ENCODE measurements around the gene MANBA.

The MANBA gene

DNA sequence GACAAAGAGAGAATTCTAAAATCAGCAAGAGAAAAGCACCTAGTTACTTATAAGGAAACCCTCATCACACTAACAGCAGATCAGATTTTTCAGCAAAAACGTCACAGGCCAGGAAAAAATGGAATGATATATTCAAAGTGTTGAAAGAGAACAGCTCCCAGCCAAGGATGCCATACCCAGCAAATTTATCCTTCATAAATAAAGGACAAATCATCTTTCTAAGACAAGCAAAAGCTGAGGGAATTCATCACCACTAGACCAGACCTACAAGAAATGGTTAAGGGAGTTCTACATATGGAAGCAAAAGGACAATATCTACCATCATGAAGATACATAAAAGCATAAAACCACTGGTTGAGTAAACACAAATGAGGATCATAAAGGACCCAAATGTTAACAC, 53.6 kb downstream of the MANBA start:
- Histone ChIP-seq H3K9me3 (ENCODE audit: insufficient read depth, low read length) (no peaks in the 10 kb centered on the region), H3K36me3 (ENCODE audit: insufficient read depth, insufficient read length, low read length) (no peaks in the 10 kb centered on the region), H3K4me3 (ENCODE audit: insufficient read length, low read depth) (no peak overlapping the region), H3K27me3 (ENCODE audit: insufficient read depth, insufficient read length) (no peaks in the 10 kb centered on the region), H3K4me1 (ENCODE audit: insufficient read depth, insufficient read length) (peaks cover 5% of the 10 kb centered on the region), H3K9ac (ENCODE audit: insufficient read length, low read depth) (no peak overlapping the region)
- no peak for DNase-seq (ENCODE audit: low read depth, low spot score)
- TF ChIP-seq ZNF274 (IDR thresholded peaks at IDR 0.05; ENCODE audit: low read depth, low read length) (no peak), YY1 (IDR thresholded peaks at IDR 0.05; ENCODE audit: insufficient read depth, insufficient read length) (no peak), SUZ12 (IDR thresholded peaks at IDR 0.05; ENCODE audit: extremely low read depth, insufficient read depth, insufficient read length) (no peak)

DNA sequence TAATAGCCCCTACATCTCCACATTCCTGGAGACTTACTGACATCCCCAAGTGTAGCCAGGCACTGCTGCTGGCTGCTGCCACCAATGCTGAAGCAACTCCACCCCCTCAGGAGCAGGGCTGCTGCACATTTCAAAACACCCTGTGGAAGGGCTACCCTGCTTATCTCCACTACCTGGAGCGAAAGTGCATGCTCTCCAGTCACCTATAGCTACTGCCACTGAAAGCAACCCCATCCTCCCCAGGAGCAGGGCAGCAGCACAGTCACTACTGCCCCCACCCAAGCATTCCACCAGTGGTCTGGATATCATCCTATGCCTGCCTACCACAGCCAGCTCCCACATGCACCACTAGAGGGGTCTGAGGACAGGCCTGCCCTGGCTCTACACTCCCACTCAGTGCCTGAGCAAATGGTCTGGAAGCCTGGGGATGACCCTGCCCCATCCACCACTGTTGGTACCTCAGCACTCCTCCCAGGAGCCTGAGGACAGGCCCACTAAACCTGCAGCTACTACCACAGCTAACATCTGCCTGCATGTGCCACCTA, 55.3 kb downstream of the MANBA start:
- DNase-seq (ENCODE audit: low read depth, low spot score) = no peak
- no peaks in the 10 kb centered on the region for H3K27me3 ChIP-seq (ENCODE audit: insufficient read depth, insufficient read length)
- no peak overlapping the region for H3K4me3 ChIP-seq (ENCODE audit: insufficient read length, low read depth)
- H3K36me3 ChIP-seq (ENCODE audit: insufficient read depth, insufficient read length, low read length) = no peaks in the 10 kb centered on the region
- H3K9me3 ChIP-seq (ENCODE audit: insufficient read depth, low read length) = no peaks in the 10 kb centered on the region
- H3K9ac ChIP-seq (ENCODE audit: insufficient read length, low read depth) = no peak overlapping the region
- no peak for TF ChIP-seq YY1 (IDR thresholded peaks at IDR 0.05; ENCODE audit: insufficient read depth, insufficient read length)
- TF ChIP-seq SUZ12 (IDR thresholded peaks at IDR 0.05; ENCODE audit: extremely low read depth, insufficient read depth, insufficient read length) = no peak
- TF ChIP-seq ZNF274 (IDR thresholded peaks at IDR 0.05; ENCODE audit: low read depth, low read length) = no peak
- peaks cover 5% of the 10 kb centered on the region for H3K4me1 ChIP-seq (ENCODE audit: insufficient read depth, insufficient read length)

GRCh38 chr4:102696758-102697157, 64.0 kb downstream of the MANBA start:
- no peak for TF ChIP-seq YY1 (IDR thresholded peaks at IDR 0.05; ENCODE audit: insufficient read depth, insufficient read length)
- TF ChIP-seq SUZ12 (IDR thresholded peaks at IDR 0.05; ENCODE audit: extremely low read depth, insufficient read depth, insufficient read length) = no peak
- TF ChIP-seq ZNF274 (IDR thresholded peaks at IDR 0.05; ENCODE audit: low read depth, low read length) = no peak
- H3K4me3 ChIP-seq (ENCODE audit: insufficient read length, low read depth) = no peak overlapping the region
- no peaks in the 10 kb centered on the region for H3K36me3 ChIP-seq (ENCODE audit: insufficient read depth, insufficient read length, low read length)
- H3K9ac ChIP-seq (ENCODE audit: insufficient read length, low read depth) = no peak overlapping the region
- no peak for DNase-seq (ENCODE audit: low read depth, low spot score)
- no peaks in the 10 kb centered on the region for H3K27me3 ChIP-seq (ENCODE audit: insufficient read depth, insufficient read length)
- H3K4me1 ChIP-seq (ENCODE audit: insufficient read depth, insufficient read length) = no peaks in the 10 kb centered on the region
- no peaks in the 10 kb centered on the region for H3K9me3 ChIP-seq (ENCODE audit: insufficient read depth, low read length)

GRCh38 chr4:102694791-102695190, 66.0 kb downstream of the MANBA start:
- H3K4me1 ChIP-seq (ENCODE audit: insufficient read depth, insufficient read length) = no peaks in the 10 kb centered on the region
- no peak overlapping the region for H3K4me3 ChIP-seq (ENCODE audit: insufficient read length, low read depth)
- H3K9me3 ChIP-seq (ENCODE audit: insufficient read depth, low read length) = no peaks in the 10 kb centered on the region
- no peak overlapping the region for H3K9ac ChIP-seq (ENCODE audit: insufficient read length, low read depth)
- H3K36me3 ChIP-seq (ENCODE audit: insufficient read depth, insufficient read length, low read length) = no peaks in the 10 kb centered on the region
- no peak for DNase-seq (ENCODE audit: low read depth, low spot score)
- TF ChIP-seq SUZ12 (IDR thresholded peaks at IDR 0.05; ENCODE audit: extremely low read depth, insufficient read depth, insufficient read length) (no peak), YY1 (IDR thresholded peaks at IDR 0.05; ENCODE audit: insufficient read depth, insufficient read length) (no peak), ZNF274 (IDR thresholded peaks at IDR 0.05; ENCODE audit: low read depth, low read length) (no peak)
- H3K27me3 ChIP-seq (ENCODE audit: insufficient read depth, insufficient read length) = no peaks in the 10 kb centered on the region

GRCh38 chr4:102693861-102694260, 66.9 kb downstream of the MANBA start:
- Histone ChIP-seq H3K9me3 (ENCODE audit: insufficient read depth, low read length) (no peaks in the 10 kb centered on the region), H3K27me3 (ENCODE audit: insufficient read depth, insufficient read length) (no peaks in the 10 kb centered on the region), H3K36me3 (ENCODE audit: insufficient read depth, insufficient read length, low read length) (no peaks in the 10 kb centered on the region), H3K4me1 (ENCODE audit: insufficient read depth, insufficient read length) (no peaks in the 10 kb centered on the region), H3K4me3 (ENCODE audit: insufficient read length, low read depth) (no peak overlapping the region), H3K9ac (ENCODE audit: insufficient read length, low read depth) (no peak overlapping the region)
- TF ChIP-seq ZNF274 (IDR thresholded peaks at IDR 0.05; ENCODE audit: low read depth, low read length) (no peak), YY1 (IDR thresholded peaks at IDR 0.05; ENCODE audit: insufficient read depth, insufficient read length) (no peak), SUZ12 (IDR thresholded peaks at IDR 0.05; ENCODE audit: extremely low read depth, insufficient read depth, insufficient read length) (no peak)
- no peak for DNase-seq (ENCODE audit: low read depth, low spot score)

- TF ChIP-seq ZNF274 (IDR thresholded peaks at IDR 0.05; ENCODE audit: low read depth, low read length) = no peak
- no peak for TF ChIP-seq YY1 (IDR thresholded peaks at IDR 0.05; ENCODE audit: insufficient read depth, insufficient read length)
- no peak for TF ChIP-seq SUZ12 (IDR thresholded peaks at IDR 0.05; ENCODE audit: extremely low read depth, insufficient read depth, insufficient read length)
Observed at GRCh38 chr4:102693262-102693850, 67.4 kb downstream of the MANBA start.

GRCh38 chr4:102692474-102692873, 68.3 kb downstream of the MANBA start:
- H3K27me3 ChIP-seq (ENCODE audit: insufficient read depth, insufficient read length) = no peaks in the 10 kb centered on the region
- H3K4me3 ChIP-seq (ENCODE audit: insufficient read length, low read depth) = no peak overlapping the region
- no peak for TF ChIP-seq ZNF274 (IDR thresholded peaks at IDR 0.05; ENCODE audit: low read depth, low read length)
- no peak for TF ChIP-seq YY1 (IDR thresholded peaks at IDR 0.05; ENCODE audit: insufficient read depth, insufficient read length)
- no peak for TF ChIP-seq SUZ12 (IDR thresholded peaks at IDR 0.05; ENCODE audit: extremely low read depth, insufficient read depth, insufficient read length)
- H3K9ac ChIP-seq (ENCODE audit: insufficient read length, low read depth) = no peak overlapping the region
- H3K36me3 ChIP-seq (ENCODE audit: insufficient read depth, insufficient read length, low read length) = no peaks in the 10 kb centered on the region
- H3K4me1 ChIP-seq (ENCODE audit: insufficient read depth, insufficient read length) = no peaks in the 10 kb centered on the region
- no peak for DNase-seq (ENCODE audit: low read depth, low spot score)
- no peaks in the 10 kb centered on the region for H3K9me3 ChIP-seq (ENCODE audit: insufficient read depth, low read length)

More at GRCh38 chr4:102693262-102693850, 67.4 kb downstream of the MANBA start:
- H3K36me3 ChIP-seq (ENCODE audit: insufficient read depth, insufficient read length, low read length) = no peaks in the 10 kb centered on the region
- H3K9ac ChIP-seq (ENCODE audit: insufficient read length, low read depth) = no peak overlapping the region
- H3K4me3 ChIP-seq (ENCODE audit: insufficient read length, low read depth) = no peak overlapping the region
- H3K9me3 ChIP-seq (ENCODE audit: insufficient read depth, low read length) = no peaks in the 10 kb centered on the region
- no peaks in the 10 kb centered on the region for H3K4me1 ChIP-seq (ENCODE audit: insufficient read depth, insufficient read length)
- no peak for DNase-seq (ENCODE audit: low read depth, low spot score)
- no peaks in the 10 kb centered on the region for H3K27me3 ChIP-seq (ENCODE audit: insufficient read depth, insufficient read length)

Measured in NT2/D1 (cell line).